Mesothelial cell of epicardium (in vitro differentiated cells): ENCODE data around the gene CHIT1. TPM values are rescaled to one million over a fixed set of nuclear protein-coding genes. Genes with fewer than 3 reads are reported as not detected.

ENCODE experiments used
- DNase-seq, 2 experiments: peaks; one replicate each; pipeline ENCODE4 v3.0.0; 2021; ENCODE audit warnings: low spot score in 2 of 2; ENCODE audit not compliant: unreplicated experiment in 2 of 2
- H3K27ac Mint-ChIP-seq: 2 replicates; pipeline ENCODE4 v1.8.0; 2021; ENCODE audit warnings: mixed read lengths
- H3K27me3 Mint-ChIP-seq: 2 replicates; pipeline ENCODE4 v1.8.0; 2021; ENCODE audit warnings: low read depth, mixed read lengths
- H3K36me3 Mint-ChIP-seq: 2 replicates; pipeline ENCODE4 v1.8.0; 2021; ENCODE audit warnings: mixed read lengths
- H3K4me1 Mint-ChIP-seq: 2 replicates; pipeline ENCODE4 v1.8.0; 2021; ENCODE audit warnings: mixed read lengths
- H3K4me3 Mint-ChIP-seq: 2 replicates; pipeline ENCODE4 v1.8.0; 2021; ENCODE audit warnings: mild to moderate bottlenecking, moderate library complexity, mixed read lengths
- H3K9me3 Mint-ChIP-seq: 2 replicates; pipeline ENCODE4 v1.8.0; 2021; ENCODE audit warnings: mixed read lengths
- CTCF ChIP-seq: fragments of 200-600 bp; sonication (generic); IDR thresholded peaks from one replicate; pipeline ENCODE4 v1.5.0; 2021; ENCODE audit warnings: antibody characterized with exemption; ENCODE audit not compliant: unreplicated experiment
- total RNA-seq: library from RNA; stranded (reverse); gene quantifications from 3 replicates; pipeline ENCODE4 v1.2.1, GENCODE V29; 2021

CHIT1 gene
- total RNA-seq, 1 donor from 2014 or later = 0.13 TPM

- no peaks in the 10 kb centered on the region for H3K9me3 Mint-ChIP-seq
Measured at GRCh38 chr1:203169770-203170520, 59.5 kb downstream of the CHIT1 start.

GRCh38 chr1:203168991-203169390, 60.5 kb downstream of the CHIT1 start:
- no peak overlapping the region for H3K4me3 Mint-ChIP-seq
- no peaks in the 10 kb centered on the region for H3K36me3 Mint-ChIP-seq
- H3K4me1 Mint-ChIP-seq = peaks cover 3% of the 10 kb centered on the region
- H3K27ac Mint-ChIP-seq = no peak overlapping the region
- H3K9me3 Mint-ChIP-seq = no peaks in the 10 kb centered on the region
- no peak for DNase-seq
- no peak for TF ChIP-seq CTCF
- peaks cover 4% of the 10 kb centered on the region for H3K27me3 Mint-ChIP-seq

More at GRCh38 chr1:203169770-203170520, 59.5 kb downstream of the CHIT1 start:
- H3K4me3 Mint-ChIP-seq = no peak overlapping the region
- H3K4me1 Mint-ChIP-seq = peaks cover 3% of the 10 kb centered on the region
- no peaks in the 10 kb centered on the region for H3K36me3 Mint-ChIP-seq
- no peak for DNase-seq
- peaks cover 1% of the 10 kb centered on the region for H3K27me3 Mint-ChIP-seq
- no peak for TF ChIP-seq CTCF
- no peak overlapping the region for H3K27ac Mint-ChIP-seq

GRCh38 chr1:203168256-203168786, 61.2 kb downstream of the CHIT1 start:
- peaks cover 3% of the 10 kb centered on the region for H3K4me1 Mint-ChIP-seq
- no peak for TF ChIP-seq CTCF
- no peak overlapping the region for H3K4me3 Mint-ChIP-seq
- no peak for DNase-seq
- peaks cover 6% of the 10 kb centered on the region for H3K27me3 Mint-ChIP-seq
- H3K27ac Mint-ChIP-seq = no peak overlapping the region
- no peaks in the 10 kb centered on the region for H3K36me3 Mint-ChIP-seq
- H3K9me3 Mint-ChIP-seq = no peaks in the 10 kb centered on the region

GRCh38 chr1:203167913-203168200, 61.6 kb downstream of the CHIT1 start:
- H3K27ac Mint-ChIP-seq = no peak overlapping the region
- H3K36me3 Mint-ChIP-seq = no peaks in the 10 kb centered on the region
- H3K9me3 Mint-ChIP-seq = no peaks in the 10 kb centered on the region
- H3K4me1 Mint-ChIP-seq = peaks cover 3% of the 10 kb centered on the region
- TF ChIP-seq CTCF = no peak
- DNase-seq = no peak
- H3K4me3 Mint-ChIP-seq = no peak overlapping the region
- peaks cover 8% of the 10 kb centered on the region for H3K27me3 Mint-ChIP-seq

GRCh38 chr1:203167026-203167912, 62.2 kb downstream of the CHIT1 start:
- no peak for TF ChIP-seq CTCF
- Mint-ChIP-seq H3K4me3 (no peak overlapping the region), H3K27ac (no peak overlapping the region), H3K27me3 (peaks cover 8% of the 10 kb centered on the region), H3K4me1 (peaks cover 3% of the 10 kb centered on the region), H3K36me3 (no peaks in the 10 kb centered on the region), H3K9me3 (no peaks in the 10 kb centered on the region)
- no peak for DNase-seq
